GM10248 (cell line): ENCODE measurements around the gene SLC1A5.

ENCODE experiments used
- CTCF ChIA-PET: fragments of 300-600 bp; sonication (Branson Sonifier 250); formaldehyde crosslinking; extraction: SDS; loops from one replicate; lab custom pipeline; 2021; ENCODE audit warnings: antibody characterized with exemption; lab: Yijun Ruan, JAX
- POLR2A ChIA-PET: fragments of 350-650 bp; sonication (Branson Sonifier 250); formaldehyde crosslinking; extraction: SDS; loops from one replicate; lab custom pipeline; 2020; ENCODE audit warnings: antibody characterized with exemption; lab: Yijun Ruan, JAX
- DNase-seq: peaks from one replicate; pipeline ENCODE4 v3.0.0; 2012; ENCODE audit errors: extremely low spot score
- TF ChIP-seq, protein P1 (sequence below): IDR thresholded peaks from 2 replicates; pipeline ENCODE4 v1.5.1; 2012; ENCODE audit warnings: mild to moderate bottlenecking, low read depth; ENCODE audit errors: extremely low read depth, missing control alignments, control extremely low read depth

SLC1A5 gene

DNA sequence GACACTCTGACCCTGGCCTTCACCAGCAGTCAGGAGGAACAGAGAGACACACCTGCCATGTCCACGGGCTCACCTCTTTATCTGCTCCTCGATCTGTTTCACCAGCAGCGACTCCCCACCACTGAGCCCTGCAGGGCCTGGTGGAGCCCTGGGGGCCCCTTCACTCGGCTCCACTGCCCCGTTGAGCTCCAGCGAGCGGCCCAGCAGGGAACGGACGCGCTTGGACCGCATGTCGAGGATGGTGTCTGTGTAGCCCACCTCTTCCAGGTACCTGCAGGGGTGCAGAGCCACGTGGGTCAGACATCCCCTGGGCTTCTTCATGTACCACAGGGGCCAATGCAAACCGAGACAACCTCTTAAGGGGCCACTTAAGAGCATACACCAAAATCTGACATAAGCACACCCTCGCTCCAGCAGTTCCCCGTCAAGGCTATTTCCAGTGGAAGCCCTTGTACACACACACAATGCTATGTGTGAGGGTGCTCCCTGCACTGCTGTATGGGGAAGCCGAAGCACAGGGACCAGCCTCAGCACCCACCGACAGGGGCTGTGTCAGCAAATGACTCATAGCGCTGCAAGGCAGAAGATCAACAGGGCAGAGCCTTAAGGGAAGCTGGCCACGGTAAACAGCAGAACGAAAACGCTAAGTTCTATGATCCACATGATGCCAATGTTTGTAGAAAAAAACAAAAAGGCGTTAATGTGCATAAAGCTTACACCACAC lies 55.3 kb downstream of the SLC1A5 start:
- TF ChIP-seq, protein P1, sequence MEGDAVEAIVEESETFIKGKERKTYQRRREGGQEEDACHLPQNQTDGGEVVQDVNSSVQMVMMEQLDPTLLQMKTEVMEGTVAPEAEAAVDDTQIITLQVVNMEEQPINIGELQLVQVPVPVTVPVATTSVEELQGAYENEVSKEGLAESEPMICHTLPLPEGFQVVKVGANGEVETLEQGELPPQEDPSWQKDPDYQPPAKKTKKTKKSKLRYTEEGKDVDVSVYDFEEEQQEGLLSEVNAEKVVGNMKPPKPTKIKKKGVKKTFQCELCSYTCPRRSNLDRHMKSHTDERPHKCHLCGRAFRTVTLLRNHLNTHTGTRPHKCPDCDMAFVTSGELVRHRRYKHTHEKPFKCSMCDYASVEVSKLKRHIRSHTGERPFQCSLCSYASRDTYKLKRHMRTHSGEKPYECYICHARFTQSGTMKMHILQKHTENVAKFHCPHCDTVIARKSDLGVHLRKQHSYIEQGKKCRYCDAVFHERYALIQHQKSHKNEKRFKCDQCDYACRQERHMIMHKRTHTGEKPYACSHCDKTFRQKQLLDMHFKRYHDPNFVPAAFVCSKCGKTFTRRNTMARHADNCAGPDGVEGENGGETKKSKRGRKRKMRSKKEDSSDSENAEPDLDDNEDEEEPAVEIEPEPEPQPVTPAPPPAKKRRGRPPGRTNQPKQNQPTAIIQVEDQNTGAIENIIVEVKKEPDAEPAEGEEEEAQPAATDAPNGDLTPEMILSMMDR: no peak
- DNase-seq: no peak
- CTCF ChIA-PET: interaction anchor here (1.1 to 3.0 kb wide), 3 partner anchors 9 to 18 kb away, joined by 3 to 11 read pairs (median 3); no protein-coding TSS in a partner anchor
- POLR2A ChIA-PET: no interaction called here

DNA sequence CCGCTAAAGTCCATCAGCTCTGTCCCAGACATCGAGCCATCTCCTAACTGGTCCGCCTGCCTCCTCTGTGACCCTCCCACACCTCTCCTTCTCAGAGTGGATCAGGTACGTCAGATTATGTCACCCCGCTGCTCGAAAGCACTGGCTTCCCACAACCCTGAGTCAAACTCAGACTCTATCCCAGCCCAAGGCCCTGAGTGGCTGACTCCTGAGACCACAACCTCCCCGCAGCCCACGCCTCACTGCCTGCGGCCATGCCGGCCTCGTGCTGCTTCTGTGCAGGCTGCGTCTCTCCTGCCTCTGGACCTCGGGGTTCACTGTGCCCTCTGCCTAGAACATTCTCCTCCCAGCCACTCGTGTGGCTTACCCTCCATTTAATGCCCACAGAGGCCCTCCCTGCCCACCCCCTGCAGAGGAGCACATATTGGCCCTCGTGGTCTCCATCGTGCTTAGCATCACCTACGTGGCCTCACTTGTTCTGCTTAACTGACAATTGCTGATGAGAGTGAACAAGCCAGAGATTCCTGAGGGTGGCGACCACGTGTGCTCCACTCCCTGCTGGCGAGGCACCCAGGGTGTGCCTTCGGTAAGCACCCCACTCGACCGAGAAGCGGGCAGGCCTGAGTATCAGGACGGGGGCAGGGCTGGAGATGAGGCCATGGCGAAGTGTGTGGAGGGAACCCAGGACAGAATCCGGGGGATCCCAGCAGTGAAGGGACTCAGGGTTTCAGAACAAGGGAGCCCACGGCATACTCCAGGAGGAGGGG lies 56.0 kb downstream of the SLC1A5 start:
- ChIA-PET POLR2A (interaction anchor here (0.5 kb wide), 1 partner anchor 80 kb away, joined by 6 read pairs; no protein-coding TSS in a partner anchor), CTCF (interaction anchor here (0.8 to 5.4 kb wide), 3 partner anchors 9 to 28 kb away, joined by 4 to 66 read pairs (median 11); no protein-coding TSS in a partner anchor)
- no peak for DNase-seq
- TF ChIP-seq, protein P1: no peak

DNA sequence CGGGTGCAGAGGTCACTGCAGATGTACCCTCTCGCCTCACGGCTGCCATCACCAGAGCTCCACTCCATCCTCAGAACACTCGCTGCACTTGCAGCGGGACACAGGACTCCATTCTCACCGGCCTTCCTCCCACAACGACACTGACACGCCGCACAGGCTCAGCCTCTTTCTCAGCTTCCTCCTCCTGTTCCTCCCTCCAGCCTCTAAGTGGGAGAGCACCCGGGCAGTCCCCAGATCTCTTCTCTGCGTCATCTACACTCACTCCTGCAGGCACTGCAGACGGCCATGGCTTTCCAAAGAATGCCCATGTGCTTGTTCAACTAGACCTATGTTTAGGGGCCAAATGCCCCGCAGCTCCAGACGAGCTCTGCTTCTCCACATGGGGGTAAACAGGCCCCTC lies 56.8 kb downstream of the SLC1A5 start:
- TF ChIP-seq, protein P1: no peak
- DNase-seq: no peak
- ChIA-PET POLR2A (no interaction called here), CTCF (interaction anchor here (0.8 to 5.4 kb wide), 7 partner anchors 10 to 189 kb away, joined by 4 to 66 read pairs (median 9); no protein-coding TSS in a partner anchor)

DNA sequence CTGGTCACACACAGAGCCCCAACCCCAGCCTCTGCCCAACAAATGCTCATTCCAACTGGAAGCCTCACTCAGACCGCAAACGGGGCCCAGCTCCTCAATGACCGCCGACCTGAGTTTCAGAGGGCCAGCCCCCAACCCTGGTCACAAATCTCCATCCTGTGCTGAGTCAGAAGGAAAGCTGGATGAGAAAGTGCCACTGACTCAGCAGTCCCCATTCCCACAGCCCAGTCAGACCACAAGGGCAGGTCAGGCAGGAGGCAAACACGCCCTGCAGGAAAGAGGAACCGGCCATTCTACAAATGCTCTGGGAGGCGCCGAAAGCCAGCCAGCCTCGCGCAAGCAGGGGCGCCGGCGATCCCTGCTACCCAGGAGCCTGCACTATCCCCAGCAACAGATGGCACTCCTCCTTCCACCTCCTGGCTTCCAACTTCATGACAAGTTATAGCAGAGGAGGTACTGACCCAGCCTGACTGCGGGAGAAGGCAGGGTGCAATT lies 57.3 kb downstream of the SLC1A5 start:
- DNase-seq: no peak
- TF ChIP-seq, protein P1: no peak
- ChIA-PET CTCF (interaction anchor here (0.8 to 5.4 kb wide), 11 partner anchors 11 to 188 kb away, joined by 3 to 66 read pairs (median 7); no protein-coding TSS in a partner anchor), POLR2A (no interaction called here)

DNA sequence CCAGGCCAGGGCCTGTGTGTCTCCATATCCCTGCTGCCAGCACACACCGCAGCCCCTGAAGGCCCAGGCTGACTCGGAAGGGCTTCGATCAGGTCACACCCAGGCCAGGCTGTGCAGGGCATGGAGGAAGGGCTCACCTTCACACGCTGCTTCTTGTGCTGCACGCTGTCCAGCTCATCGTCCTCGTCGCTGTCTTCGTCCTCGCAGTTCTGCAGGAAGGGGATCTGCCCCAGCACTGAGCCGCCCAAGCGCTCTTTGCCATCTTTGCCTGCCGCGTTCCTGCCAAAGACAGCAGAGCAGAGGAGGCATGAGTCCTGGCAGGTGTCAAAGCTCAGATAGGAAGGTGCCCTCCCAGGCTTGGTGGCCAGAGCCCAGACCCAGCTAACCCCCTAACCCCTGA lies 57.8 kb downstream of the SLC1A5 start:
- no peak for DNase-seq
- ChIA-PET POLR2A (no interaction called here), CTCF (interaction anchor here (0.9 to 5.4 kb wide), 12 partner anchors 12 to 188 kb away, joined by 3 to 66 read pairs (median 8); partner anchors contain the start of gene PRKD2)
- TF ChIP-seq, protein P1: no peak

DNA sequence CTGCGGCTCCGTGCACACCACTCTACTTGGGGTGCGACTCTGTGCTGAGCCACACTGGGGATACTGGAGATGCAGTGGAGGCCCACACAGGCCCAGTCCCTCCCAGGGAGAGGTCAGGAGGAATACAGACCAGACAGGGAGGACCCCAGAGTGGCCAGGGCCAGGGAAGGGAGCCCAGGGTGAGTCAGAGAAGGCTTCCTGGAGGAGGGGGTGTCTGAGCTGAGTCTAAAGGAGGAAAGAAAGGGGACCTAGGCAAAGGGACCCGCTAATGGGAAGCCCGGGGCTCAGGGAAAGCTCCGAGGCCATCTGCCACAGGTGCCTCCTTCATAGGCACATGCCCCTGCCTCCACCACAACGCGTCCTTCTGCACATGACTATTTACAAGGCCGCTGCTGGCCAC lies 58.2 kb downstream of the SLC1A5 start:
- ChIA-PET CTCF (interaction anchor here (0.9 to 5.4 kb wide), 13 partner anchors 12 to 187 kb away, joined by 3 to 66 read pairs (median 9); partner anchors contain the start of gene PRKD2), POLR2A (no interaction called here)
- no peak for DNase-seq
- TF ChIP-seq, protein P1: no peak
